ENCODE data around the gene FYB1. TPM values are rescaled to one million over a fixed set of nuclear protein-coding genes. Genes with fewer than 3 reads are reported as not detected.

The FYB1 gene
- total RNA-seq, 1 experiment from 2014 or later, result not detected

DNA sequence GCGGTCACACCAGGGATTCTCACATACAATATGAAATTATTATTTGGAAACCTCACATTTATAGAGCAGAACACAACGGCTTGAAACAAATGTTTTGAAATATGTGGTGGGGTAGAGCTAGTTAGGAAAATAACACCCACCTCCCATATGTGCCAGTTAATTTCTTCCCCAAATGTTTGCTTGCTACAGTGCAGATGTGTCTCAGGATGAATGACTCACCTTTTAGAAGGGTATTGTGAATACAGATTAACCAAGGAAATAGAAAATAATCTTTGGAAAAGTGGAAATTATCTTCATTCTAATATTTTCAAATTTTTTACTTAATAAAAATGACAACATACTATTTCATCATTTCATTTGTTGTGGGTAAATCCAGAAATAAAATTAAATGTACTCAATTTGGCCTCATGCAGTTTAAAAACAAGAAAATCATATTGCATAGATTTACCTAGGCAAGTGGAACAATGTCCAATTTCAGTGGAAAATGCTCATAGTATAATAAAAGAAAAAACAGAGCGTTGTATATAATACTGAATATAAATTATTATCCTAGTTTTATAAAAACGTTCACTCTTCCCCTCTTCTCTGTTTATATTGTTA lies 105.9 kb downstream of the FYB1 start:
- Mint-ChIP-seq H3K36me3 (ENCODE audit: insufficient read depth in 1 of 3, low read depth in 3 of 3) (no peaks in the 10 kb centered on the region), H3K27me3 (ENCODE audit: low read depth) (no peaks in the 10 kb centered on the region), H3K4me1 (no peaks in the 10 kb centered on the region), H3K9me3 (no peaks in the 10 kb centered on the region), H3K27ac (no peak overlapping the region), H3K4me3 (no peak overlapping the region)
- Histone ChIP-seq H3K9me3 (ENCODE audit: control insufficient read depth, low read depth, low read length) (no peaks in the 10 kb centered on the region), H2BK15ac (ENCODE audit: low read depth, low read length) (no peak overlapping the region), H3K56ac (ENCODE audit: insufficient read length, low read depth, low read length) (no peak overlapping the region), H2BK20ac (ENCODE audit: low read depth, low read length, poor library complexity, severe bottlenecking) (no peak overlapping the region), H4K8ac (replicated peaks; ENCODE audit: insufficient read length, low read depth, low read length) (no peak overlapping the region), H4K91ac (ENCODE audit: insufficient read length, low read depth, low read length) (no peak overlapping the region), H3K14ac (ENCODE audit: insufficient read depth, low read length) (no peak overlapping the region), H2BK120ac (ENCODE audit: low read depth, low read length, poor library complexity, severe bottlenecking) (no peak overlapping the region), H2AK5ac (ENCODE audit: insufficient read length, low read length) (no peak overlapping the region), H3K23me2 (ENCODE audit: insufficient read length, low read depth, low read length, poor library complexity, severe bottlenecking) (no peaks in the 10 kb centered on the region), H4K5ac (ENCODE audit: insufficient read length, low read depth, low read length) (no peak overlapping the region), H3K4me1 (ENCODE audit: insufficient read depth, low read length) (no peaks in the 10 kb centered on the region), H3K4ac (ENCODE audit: low read depth, low read length) (no peak overlapping the region), H3K4me2 (ENCODE audit: insufficient read depth, insufficient read length, low read length) (no peak overlapping the region), H3K79me2 (ENCODE audit: insufficient read depth, low read length) (no peaks in the 10 kb centered on the region), H2BK12ac (ENCODE audit: insufficient read length, low read depth, low read length) (no peak overlapping the region), H2AFZ (ENCODE audit: low read length) (no peak overlapping the region), H3K18ac (ENCODE audit: insufficient read length, low read depth, low read length) (no peak overlapping the region), H3T11ph (ENCODE audit: low read length) (no peak overlapping the region), H3K27me3 (ENCODE audit: insufficient read depth, low read length) (no peaks in the 10 kb centered on the region), H4K20me1 (ENCODE audit: control insufficient read depth, insufficient read depth, insufficient read length) (no peaks in the 10 kb centered on the region), H3K23ac (ENCODE audit: insufficient read length, low read depth, low read length) (no peak overlapping the region), H3K9ac (ENCODE audit: extremely low read depth, insufficient read length, low read length) (no peak overlapping the region), H2BK5ac (ENCODE audit: insufficient read length, low read length) (no peak overlapping the region), H3K79me1 (ENCODE audit: insufficient read depth, low read depth, low read length, poor library complexity, severe bottlenecking) (no peaks in the 10 kb centered on the region), H3K27ac (ENCODE audit: insufficient read length, low read depth, low read length) (no peak overlapping the region)
- DNase-seq, result no peak
- WGBS (ENCODE audit: extremely low coverage, insufficient read length, low lambda C conversion rate), result no CpG with 5 or more reads among the region's 4 CpGs
- TF ChIP-seq, protein P1, sequence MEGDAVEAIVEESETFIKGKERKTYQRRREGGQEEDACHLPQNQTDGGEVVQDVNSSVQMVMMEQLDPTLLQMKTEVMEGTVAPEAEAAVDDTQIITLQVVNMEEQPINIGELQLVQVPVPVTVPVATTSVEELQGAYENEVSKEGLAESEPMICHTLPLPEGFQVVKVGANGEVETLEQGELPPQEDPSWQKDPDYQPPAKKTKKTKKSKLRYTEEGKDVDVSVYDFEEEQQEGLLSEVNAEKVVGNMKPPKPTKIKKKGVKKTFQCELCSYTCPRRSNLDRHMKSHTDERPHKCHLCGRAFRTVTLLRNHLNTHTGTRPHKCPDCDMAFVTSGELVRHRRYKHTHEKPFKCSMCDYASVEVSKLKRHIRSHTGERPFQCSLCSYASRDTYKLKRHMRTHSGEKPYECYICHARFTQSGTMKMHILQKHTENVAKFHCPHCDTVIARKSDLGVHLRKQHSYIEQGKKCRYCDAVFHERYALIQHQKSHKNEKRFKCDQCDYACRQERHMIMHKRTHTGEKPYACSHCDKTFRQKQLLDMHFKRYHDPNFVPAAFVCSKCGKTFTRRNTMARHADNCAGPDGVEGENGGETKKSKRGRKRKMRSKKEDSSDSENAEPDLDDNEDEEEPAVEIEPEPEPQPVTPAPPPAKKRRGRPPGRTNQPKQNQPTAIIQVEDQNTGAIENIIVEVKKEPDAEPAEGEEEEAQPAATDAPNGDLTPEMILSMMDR (conservative IDR thresholded peaks at IDR 0.05), result no peak

Data from H9 (cell line).